IMR-90 (cell line): ENCODE results near the gene GABRB1. TPM values are rescaled to one million over a fixed set of nuclear protein-coding genes. Genes with fewer than 3 reads are reported as not detected.

Experiments
- ATAC-seq: fragments of 200-7000 bp; cut with Tn5 transposase; 2 replicates; pipeline ENCODE4 v1.9.1; 2020; ENCODE audit warnings: low read depth, mild to moderate bottlenecking, moderate library complexity
- BruUV-seq: library from RNA; stranded (reverse); fragments of 400-500 nt; replicated peaks from 2 replicates; lab custom pipeline; 2021; lab: Mats Ljungman, UMichigan
- CTCF ChIA-PET: fragments of 300-600 bp; formaldehyde crosslinking; extraction: SDS; loops from one replicate; lab custom pipeline; 2021; ENCODE audit warnings: antibody characterized with exemption; lab: Yijun Ruan, JAX
- POLR2A ChIA-PET: fragments of 300-600 bp; sonication (Branson Sonifier 250); formaldehyde crosslinking; loops from one replicate; lab custom pipeline; 2022; ENCODE audit warnings: antibody characterized with exemption; ENCODE audit not compliant: unreplicated experiment; lab: Charles Lee
- DNase-seq: peaks from one replicate; pipeline ENCODE4 v3.0.0; 2013
- H2AFZ ChIP-seq: replicated peaks from 2 replicates; pipeline ENCODE3; 2013; ENCODE audit warnings: low read length, mild to moderate bottlenecking; ENCODE audit not compliant: poor library complexity
- H2AK5ac ChIP-seq: 2 replicates; pipeline ENCODE4 v1.6.1; 2013; ENCODE audit warnings: low read depth, low read length, inconsistent platforms
- H2AK9ac ChIP-seq: replicated peaks from 2 replicates; pipeline ENCODE3; 2013; ENCODE audit warnings: mild to moderate bottlenecking, low read depth, low read length, moderate library complexity; ENCODE audit not compliant: poor library complexity
- H2BK120ac ChIP-seq: 2 replicates; pipeline ENCODE4 v1.6.1; 2013; ENCODE audit warnings: low read depth, low read length, inconsistent platforms
- H2BK15ac ChIP-seq: 3 replicates; pipeline ENCODE4 v1.6.1; 2013; ENCODE audit warnings: low read depth, low read length, inconsistent platforms
- H2BK20ac ChIP-seq: 2 replicates; pipeline ENCODE4 v1.6.1; 2013; ENCODE audit warnings: low read depth, mild to moderate bottlenecking, inconsistent platforms, low read length, moderate library complexity
- H2BK5ac ChIP-seq: 2 replicates; pipeline ENCODE4 v1.6.1; 2013; ENCODE audit warnings: mild to moderate bottlenecking, low read depth, low read length, inconsistent platforms; ENCODE audit not compliant: poor library complexity, severe bottlenecking
- H3K14ac ChIP-seq: replicated peaks from 2 replicates; pipeline ENCODE4 v1.6.1; 2013; ENCODE audit warnings: low read depth, low read length, inconsistent platforms
- H3K18ac ChIP-seq: 2 replicates; pipeline ENCODE4 v1.6.1; 2013; ENCODE audit warnings: low read depth, low read length, control low read depth
- H3K23ac ChIP-seq: 2 replicates; pipeline ENCODE4 v1.6.1; 2013; ENCODE audit warnings: low read depth, low read length, inconsistent platforms
- H3K27ac ChIP-seq: 2 replicates; pipeline ENCODE4 v1.5.1; 2013; ENCODE audit warnings: mild to moderate bottlenecking, control low read depth, low read length; ENCODE audit not compliant: insufficient read depth
- H3K27me3 ChIP-seq: 2 replicates; pipeline ENCODE4 v1.6.1; 2013; ENCODE audit warnings: low read length; ENCODE audit not compliant: control insufficient read depth, insufficient read depth
- H3K36me3 ChIP-seq: 2 replicates; pipeline ENCODE4 v1.6.1; 2013; ENCODE audit warnings: low read length, mixed read lengths; ENCODE audit not compliant: control insufficient read depth, insufficient read depth
- H3K4ac ChIP-seq: 2 replicates; pipeline ENCODE4 v1.6.1; 2013; ENCODE audit warnings: low read depth, low read length, inconsistent platforms
- H3K4me1 ChIP-seq: 2 replicates; pipeline ENCODE4 v1.6.1; 2013; ENCODE audit warnings: low read length, mixed read lengths; ENCODE audit not compliant: control insufficient read depth, insufficient read depth
- H3K4me2 ChIP-seq: 2 replicates; pipeline ENCODE4 v1.6.1; 2013; ENCODE audit warnings: low read depth, mild to moderate bottlenecking, control low read depth, low read length, moderate library complexity
- H3K4me3 ChIP-seq: 2 replicates; pipeline ENCODE4 v1.5.1; 2013; ENCODE audit warnings: low read depth, mild to moderate bottlenecking, control low read depth, low read length, moderate library complexity; ENCODE audit not compliant: insufficient read depth
- H3K56ac ChIP-seq: 2 replicates; pipeline ENCODE4 v1.6.1; 2013; ENCODE audit warnings: low read length, inconsistent platforms; ENCODE audit not compliant: insufficient read depth; ENCODE audit errors: extremely low read depth
- H3K79me1 ChIP-seq, 2 experiments: 2 replicates each; pipeline ENCODE4 v1.6.1; 2013; ENCODE audit warnings: low read length in 2 of 2, inconsistent platforms in 1 of 2, low read depth in 1 of 2
- H3K9ac ChIP-seq: 2 replicates; pipeline ENCODE4 v1.6.1; 2013; ENCODE audit warnings: low read depth, low read length, control low read depth
- H3K9me1 ChIP-seq: 2 replicates; pipeline ENCODE4 v1.6.1; 2013; ENCODE audit warnings: low read length, inconsistent platforms; ENCODE audit not compliant: insufficient read depth
- H3K9me3 ChIP-seq: 2 replicates; pipeline ENCODE4 v1.6.1; 2013; ENCODE audit warnings: low read length; ENCODE audit not compliant: control insufficient read depth, insufficient read depth
- H4K20me1 ChIP-seq: 2 replicates; pipeline ENCODE4 v1.6.1; 2013; ENCODE audit warnings: low read length, inconsistent platforms; ENCODE audit not compliant: insufficient read depth
- H4K5ac ChIP-seq: 2 replicates; pipeline ENCODE4 v1.6.1; 2013; ENCODE audit warnings: mild to moderate bottlenecking, low read depth, low read length, control low read depth
- H4K8ac ChIP-seq, 2 experiments: 2 replicates each; pipeline ENCODE4 v1.6.1; 2013; ENCODE audit warnings: low read depth in 2 of 2, low read length in 2 of 2, control low read depth in 1 of 2, inconsistent platforms in 1 of 2
- H4K91ac ChIP-seq: 2 replicates; pipeline ENCODE4 v1.6.1; 2013; ENCODE audit warnings: low read depth, low read length, inconsistent platforms; ENCODE audit not compliant: insufficient read depth
- CTCF ChIP-seq: conservative IDR thresholded peaks from 2 replicates; pipeline ENCODE4 v1.5.1; 2012; ENCODE audit warnings: mild to moderate bottlenecking, low read depth, low read length, improper control_type of control experiment
- MAFK ChIP-seq: IDR thresholded peaks from 2 replicates; pipeline ENCODE4 v1.6.1; 2012; ENCODE audit warnings: low read depth, low read length, improper control_type of control experiment
- WGBS, 2 experiments: methylation state at CpG; one replicate each; pipeline versions ENCODE4 v1.1.5 to v1.1.7; 2013; ENCODE audit warnings: missing lambda C conversion rate in 2 of 2; ENCODE audit not compliant: insufficient read length in 1 of 2; ENCODE audit errors: extremely low coverage in 2 of 2; 5-methylcytosine and 5-hydroxymethylcytosine counted together
- dilution Hi-C: fragments of 300-500 bp; cut with HindIII; formaldehyde crosslinking; loops from one replicate; pipeline ENCODE4 v1.14.3; 2018; ENCODE audit warnings: low sequenced_read_pairs; ENCODE audit not compliant: unreplicated experiment
- in situ Hi-C: fragments of 300-500 bp; cut with MboI; formaldehyde crosslinking; loops from 3 replicates; pipeline ENCODE4 v1.14.3; 2019; ENCODE audit warnings: low sequenced_read_pairs, inconsistent platforms, mixed read lengths
- intact Hi-C: fragments of 100-400 bp; cut with micrococcal nuclease; formaldehyde crosslinking; loops from 2 replicates; pipeline ENCODE4 v1.10.0; 2022
- polyA plus RNA-seq, 3 experiments: library from polyadenylated mRNA; depleted of rRNA; stranded (reverse); fragments of >200 nt; gene quantifications; 2 replicates each; pipeline ENCODE4 v1.2.3, GENCODE V29; 2012; ENCODE audit warnings: low replicate concordance in 1 of 3
- total RNA-seq: library from RNA; depleted of rRNA; stranded (reverse); fragments of >200 nt; gene quantifications from 2 replicates; pipeline ENCODE4 v1.2.3, GENCODE V29; 2012

The GABRB1 gene
- total and polyA plus RNA-seq, 2 of the 4 experiments (the other 2 are of a cell fraction), result 4.7 to 16.1 TPM

GRCh38 chr4:47038263-47038662, 6.9 kb downstream of the GABRB1 start:
- in situ Hi-C loops, result no loop called here
- no peak overlapping the region for H3K27ac ChIP-seq
- no peak overlapping the region for H4K91ac ChIP-seq
- H3K56ac ChIP-seq, result no peak overlapping the region
- no peak overlapping the region for H3K14ac ChIP-seq
- ChIA-PET CTCF (interaction anchor here (1.2 kb wide), 1 partner anchor 106 kb away, joined by 3 read pairs; no protein-coding TSS in a partner anchor), POLR2A (no interaction called here)
- H3K18ac ChIP-seq, result no peak overlapping the region
- no peaks in the 10 kb centered on the region for H3K36me3 ChIP-seq
- H2BK20ac ChIP-seq, result no peak overlapping the region
- H3K4me2 ChIP-seq, result no peak overlapping the region
- no CpG with 5 or more reads among the region's 1 CpG for WGBS, 2 experiments
- no TSS peak for BruUV-seq
- no peak overlapping the region for H2BK120ac ChIP-seq
- no peak overlapping the region for H2BK15ac ChIP-seq
- dilution Hi-C loops, result no loop called here
- no peaks in the 10 kb centered on the region for H3K9me3 ChIP-seq
- H3K9me1 ChIP-seq, result no peaks in the 10 kb centered on the region
- TF ChIP-seq MAFK (no peak), CTCF (no peak)
- H3K9ac ChIP-seq, result no peak overlapping the region
- intact Hi-C loops, result no loop called here
- no peak overlapping the region for H2AK5ac ChIP-seq
- DNase-seq (no peak), ATAC-seq (no peak)
- no peaks in the 10 kb centered on the region for H3K27me3 ChIP-seq
- peaks cover 0 to under 1% of the 10 kb centered on the region in 2 experiments; a peak in 1 of 4 replicates for H3K79me1 ChIP-seq
- no peak overlapping the region for H2BK5ac ChIP-seq
- no peaks in the 10 kb centered on the region for H3K4me1 ChIP-seq
- no peaks in the 10 kb centered on the region for H4K20me1 ChIP-seq
- no peak overlapping the region for H3K4ac ChIP-seq
- no peak overlapping the region for H4K5ac ChIP-seq
- no peak overlapping the region for H2AK9ac ChIP-seq
- no peak overlapping the region for H4K8ac ChIP-seq
- no peak overlapping the region for H2AFZ ChIP-seq
- no peak overlapping the region for H3K4me3 ChIP-seq
- H3K23ac ChIP-seq, result no peak overlapping the region
